Central memory CD8-positive, alpha-beta T cell (primary cell): ENCODE results near the gene PMEPA1.
A peak's percentile ranks its signal among the peaks of the same experiment; 100 is the strongest.

Source experiments
- ATAC-seq: fragments of 150-1000 bp; cut with Tn5 transposase; replicated peaks from 2 replicates; pipeline ENCODE4 v1.10.0; 2022; ENCODE audit warnings: mild to moderate bottlenecking, moderate FRiP score, moderate number of reproducible peaks; ENCODE audit not compliant: poor library complexity, severe bottlenecking; ENCODE audit errors: extremely low read depth
- DNase-seq, 2 donors: peaks; one replicate each; pipeline ENCODE4 v3.0.0; 2021; ENCODE audit warnings: low spot score in 2 of 2
- H3K27ac Mint-ChIP-seq: one replicate; pipeline ENCODE4 v1.8.0; 2022; ENCODE audit warnings: low read depth, mild to moderate bottlenecking, moderate library complexity, mixed read lengths
- H3K27me3 Mint-ChIP-seq: one replicate; pipeline ENCODE4 v1.8.0; 2022; ENCODE audit warnings: mixed read lengths
- H3K36me3 Mint-ChIP-seq: one replicate; pipeline ENCODE4 v1.8.0; 2022; ENCODE audit warnings: mild to moderate bottlenecking, moderate library complexity, mixed read lengths; ENCODE audit not compliant: insufficient read depth
- H3K4me1 Mint-ChIP-seq: one replicate; pipeline ENCODE4 v1.8.0; 2022; ENCODE audit warnings: mixed read lengths
- H3K4me3 Mint-ChIP-seq: one replicate; pipeline ENCODE4 v1.8.0; 2022; ENCODE audit warnings: mild to moderate bottlenecking, moderate library complexity, mixed read lengths
- H3K9me3 Mint-ChIP-seq: one replicate; pipeline ENCODE4 v1.8.0; 2022; ENCODE audit warnings: mixed read lengths

The PMEPA1 gene

GRCh38 chr20:57709823-57710799, at the start of gene PMEPA1:
PMEPA1 (minus strand) TSS chr20:57710015; CDS start chr20:57709582, 433 bp downstream.
- peak within 1 kb of the TSS; percentile 97 for H3K27ac Mint-ChIP-seq
- H3K4me1 Mint-ChIP-seq, result peaks cover 29% of the 10 kb centered on the region
- H3K4me3 Mint-ChIP-seq, result peak within 1 kb of the TSS; percentile 87

GRCh38 chr20:57757767-57758166, 48.0 kb upstream of the PMEPA1 start:
- Mint-ChIP-seq H3K4me3 (no peak overlapping the region), H3K27me3 (peaks cover 77% of the 10 kb centered on the region), H3K4me1 (no peaks in the 10 kb centered on the region), H3K36me3 (no peaks in the 10 kb centered on the region), H3K27ac (no peak overlapping the region), H3K9me3 (no peaks in the 10 kb centered on the region)
- ATAC-seq (no peak), DNase-seq (no peak)

More at GRCh38 chr20:57709823-57710799, at the start of gene PMEPA1:
- peak; percentile 82 for ATAC-seq
- H3K27me3 Mint-ChIP-seq, result peaks cover 58% of the 10 kb centered on the region
- peaks cover 25% of the 10 kb centered on the region for H3K36me3 Mint-ChIP-seq
- no peaks in the 10 kb centered on the region for H3K9me3 Mint-ChIP-seq
- DNase-seq, result peak; percentile 86 to 92

DNA sequence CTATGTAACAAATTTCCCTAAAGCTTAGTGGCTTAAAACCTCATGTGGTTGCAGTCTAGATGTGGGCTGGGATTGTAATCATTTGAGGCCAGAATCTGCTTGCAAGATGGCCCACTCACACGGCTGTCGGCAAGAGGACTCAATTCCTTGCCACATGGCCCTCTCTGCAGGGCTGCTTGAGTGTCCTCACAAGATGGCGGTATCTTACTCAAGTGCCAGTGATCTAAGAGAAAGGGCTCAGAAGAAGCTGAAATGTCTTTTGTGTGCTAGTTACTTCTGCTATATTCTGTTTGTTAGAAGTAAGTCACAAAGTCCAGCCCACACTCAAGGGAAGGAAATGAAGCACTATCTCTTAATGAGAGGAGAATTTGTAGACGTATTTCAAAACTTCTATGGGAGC, 47.1 kb upstream of the PMEPA1 start:
- H3K36me3 Mint-ChIP-seq, result no peaks in the 10 kb centered on the region
- ATAC-seq (no peak), DNase-seq (no peak)
- H3K27ac Mint-ChIP-seq, result no peak overlapping the region
- H3K27me3 Mint-ChIP-seq, result peaks cover 68% of the 10 kb centered on the region
- H3K4me1 Mint-ChIP-seq, result no peaks in the 10 kb centered on the region
- no peaks in the 10 kb centered on the region for H3K9me3 Mint-ChIP-seq
- no peak overlapping the region for H3K4me3 Mint-ChIP-seq

DNA sequence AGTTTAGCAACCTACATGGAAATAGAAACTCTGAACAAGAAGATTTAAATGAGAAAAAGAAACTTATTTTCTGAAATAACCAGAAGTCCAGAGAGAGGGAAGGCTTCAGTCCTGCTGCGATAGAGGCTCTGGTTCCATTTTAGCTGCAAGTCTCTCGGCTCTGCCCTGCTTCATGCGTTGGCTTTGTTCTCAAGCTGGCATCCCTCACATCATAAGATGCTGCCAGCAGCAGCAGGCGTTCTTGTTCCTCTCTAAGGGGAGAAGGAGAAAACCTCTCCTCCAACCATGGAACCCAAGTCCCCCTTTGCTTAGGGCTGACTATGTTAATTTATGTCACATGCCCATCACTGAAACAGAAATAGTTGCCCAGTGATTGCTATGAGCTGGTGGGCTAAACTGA, 46.4 kb upstream of the PMEPA1 start:
- H3K36me3 Mint-ChIP-seq, result no peaks in the 10 kb centered on the region
- ATAC-seq, result no peak
- H3K4me3 Mint-ChIP-seq, result no peak overlapping the region
- no peak overlapping the region for H3K27ac Mint-ChIP-seq
- no peak for DNase-seq
- H3K9me3 Mint-ChIP-seq, result no peaks in the 10 kb centered on the region
- peaks cover 68% of the 10 kb centered on the region for H3K27me3 Mint-ChIP-seq
- H3K4me1 Mint-ChIP-seq, result no peaks in the 10 kb centered on the region

- no peaks in the 10 kb centered on the region for H3K4me1 Mint-ChIP-seq
- H3K36me3 Mint-ChIP-seq, result no peaks in the 10 kb centered on the region
- peaks cover 68% of the 10 kb centered on the region for H3K27me3 Mint-ChIP-seq
- DNase-seq (no peak), ATAC-seq (no peak)
- H3K4me3 Mint-ChIP-seq, result no peak overlapping the region
- no peak overlapping the region for H3K27ac Mint-ChIP-seq
- no peaks in the 10 kb centered on the region for H3K9me3 Mint-ChIP-seq
Observed at GRCh38 chr20:57755609-57756008, 45.8 kb upstream of the PMEPA1 start.

DNA sequence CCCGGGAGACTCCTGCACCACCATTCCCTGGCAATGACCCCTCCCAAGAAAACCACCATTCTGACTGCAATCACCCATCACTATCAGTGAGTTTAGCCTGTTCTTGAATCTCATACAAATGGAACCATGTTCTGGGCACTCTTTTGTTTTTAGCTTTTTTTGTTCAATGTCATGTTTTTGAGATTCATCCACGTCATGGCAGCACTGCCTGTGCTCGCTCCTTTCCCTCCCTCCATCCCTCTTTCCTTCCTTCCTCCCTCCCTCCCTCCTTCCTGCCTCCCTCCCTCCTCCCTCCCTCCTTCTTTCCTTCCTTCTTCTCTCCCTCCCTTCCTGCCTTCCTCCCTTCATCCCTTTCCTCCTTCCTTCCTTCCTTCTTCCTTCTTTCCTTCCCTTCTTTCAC, 44.4 kb upstream of the PMEPA1 start:
- no peaks in the 10 kb centered on the region for H3K36me3 Mint-ChIP-seq
- H3K4me3 Mint-ChIP-seq, result no peak overlapping the region
- DNase-seq (no peak), ATAC-seq (no peak)
- H3K4me1 Mint-ChIP-seq, result peaks cover under 1% of the 10 kb centered on the region
- peaks cover 72% of the 10 kb centered on the region for H3K27me3 Mint-ChIP-seq
- H3K9me3 Mint-ChIP-seq, result no peaks in the 10 kb centered on the region
- H3K27ac Mint-ChIP-seq, result no peak overlapping the region

DNA sequence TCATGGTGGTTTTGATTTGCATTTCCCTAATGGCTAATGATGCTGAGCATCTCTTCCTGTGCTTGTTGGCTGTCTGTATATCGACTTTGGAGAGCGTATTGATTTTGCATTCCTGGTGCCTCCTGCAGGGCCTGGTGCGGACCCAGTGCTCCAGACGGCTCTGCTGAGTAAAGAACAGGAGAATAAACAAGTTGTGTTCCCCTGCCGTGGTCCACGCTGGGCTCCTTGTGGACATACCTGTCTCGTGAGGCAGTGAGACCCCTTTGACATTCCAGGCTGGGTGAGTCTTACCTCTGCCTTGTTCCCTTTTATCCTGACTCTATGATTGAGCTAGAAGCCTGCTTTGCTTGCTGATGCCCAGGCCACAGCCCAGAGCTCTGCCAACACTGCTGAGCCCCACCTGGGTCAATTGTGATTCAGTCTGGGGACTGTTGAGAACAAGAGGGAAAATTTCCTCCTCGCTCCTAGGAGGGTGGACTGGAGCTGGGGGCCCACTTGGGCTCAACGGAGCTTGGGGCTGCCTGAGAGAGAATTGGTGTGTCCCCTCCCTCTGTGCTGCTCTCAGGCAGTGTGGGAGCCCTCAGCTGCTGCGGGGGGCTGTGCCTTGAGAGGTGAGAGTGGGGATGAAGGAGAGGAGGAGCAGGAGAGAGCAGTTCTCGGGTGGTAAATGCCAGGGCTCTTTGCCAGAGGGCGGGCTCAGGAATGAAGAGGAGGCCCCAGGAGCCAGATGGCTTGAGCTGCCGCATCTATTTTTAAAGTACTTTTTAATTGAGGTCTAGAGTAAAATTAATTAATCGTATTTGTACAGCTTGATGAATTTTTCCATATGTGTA, 43.7 kb upstream of the PMEPA1 start:
- Mint-ChIP-seq H3K4me1 (peaks cover 7% of the 10 kb centered on the region), H3K9me3 (no peaks in the 10 kb centered on the region), H3K4me3 (no peak overlapping the region), H3K27me3 (peaks cover 73% of the 10 kb centered on the region), H3K27ac (no peak overlapping the region), H3K36me3 (no peaks in the 10 kb centered on the region)
- no peak for ATAC-seq
- no peak for DNase-seq

DNA sequence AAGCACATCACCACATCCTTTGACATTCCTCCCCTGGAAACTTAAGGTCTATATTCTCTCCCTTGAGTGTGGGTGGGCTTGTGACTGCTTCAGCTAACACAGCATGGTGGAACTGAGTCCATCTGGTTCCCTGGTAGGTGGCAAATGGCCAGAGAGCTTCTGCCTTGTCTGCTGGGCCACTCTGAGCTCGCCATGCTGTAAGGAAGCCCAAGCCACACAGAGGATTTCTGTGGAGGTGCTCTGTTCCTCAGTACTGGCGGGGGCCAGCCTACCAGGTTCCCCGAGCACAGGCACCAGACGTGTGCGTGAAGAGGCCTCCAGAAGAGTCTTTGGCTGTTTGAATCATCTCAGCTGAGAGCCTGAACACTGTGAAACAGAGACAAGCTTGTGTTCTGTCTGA, 41.6 kb upstream of the PMEPA1 start:
- Mint-ChIP-seq H3K36me3 (no peaks in the 10 kb centered on the region), H3K27me3 (peaks cover 88% of the 10 kb centered on the region), H3K9me3 (no peaks in the 10 kb centered on the region), H3K4me3 (no peak overlapping the region), H3K4me1 (peaks cover 11% of the 10 kb centered on the region), H3K27ac (no peak overlapping the region)
- ATAC-seq (no peak), DNase-seq (no peak)

DNA sequence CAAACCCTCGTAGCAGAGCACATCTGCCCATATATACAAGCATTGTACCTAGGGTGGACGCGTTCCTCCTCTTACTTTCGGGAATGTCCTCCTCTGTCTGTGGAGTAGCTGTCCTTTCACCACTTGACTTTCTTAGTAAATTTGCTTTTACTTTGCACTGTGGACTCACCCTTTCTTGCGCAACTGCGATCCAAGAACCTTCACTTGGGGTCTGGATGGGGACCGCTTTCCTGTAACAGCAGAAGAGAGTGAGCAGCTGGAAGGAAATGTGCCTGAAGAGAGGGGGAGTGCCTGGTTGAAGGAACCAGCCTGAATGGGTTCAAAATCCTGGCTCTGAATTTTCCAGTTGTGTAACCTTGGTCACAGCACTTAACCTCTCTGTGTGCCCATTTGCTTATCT, 40.1 kb upstream of the PMEPA1 start:
- Mint-ChIP-seq H3K4me3 (no peak overlapping the region), H3K4me1 (peaks cover 11% of the 10 kb centered on the region), H3K9me3 (no peaks in the 10 kb centered on the region), H3K27me3 (peaks cover 78% of the 10 kb centered on the region), H3K27ac (no peak overlapping the region), H3K36me3 (no peaks in the 10 kb centered on the region)
- ATAC-seq (no peak), DNase-seq (no peak)

DNA sequence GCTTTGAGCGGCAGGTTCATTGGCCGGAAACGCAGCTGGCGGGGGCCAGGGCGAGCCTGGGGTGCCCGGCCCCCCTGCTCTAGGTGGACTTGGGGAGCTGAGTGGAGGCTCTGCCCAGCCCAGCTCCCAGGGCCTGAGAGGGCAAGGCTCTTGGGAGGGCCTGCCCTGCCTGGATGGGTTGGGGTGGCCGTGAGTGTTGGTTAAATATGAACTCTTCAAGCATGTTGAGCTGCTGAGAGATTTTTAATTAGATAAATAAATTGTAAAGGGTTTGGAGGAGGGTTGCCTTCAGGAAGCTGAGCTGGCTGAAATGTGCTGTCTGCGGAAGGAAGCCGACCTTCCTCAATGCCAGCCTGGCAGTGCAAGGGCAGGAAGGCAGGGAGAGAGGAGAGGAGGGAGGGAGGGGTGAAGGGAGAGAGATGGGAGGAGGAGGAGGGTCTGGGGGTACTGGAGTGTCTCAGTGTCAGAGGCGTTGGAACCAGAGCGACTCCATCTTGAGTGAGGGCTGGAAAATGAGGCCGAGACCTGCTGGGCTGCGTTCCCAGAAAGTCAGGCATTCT, 39.4 kb upstream of the PMEPA1 start:
- Mint-ChIP-seq H3K4me3 (peak overlapping the region; percentile 62), H3K27ac (no peak overlapping the region), H3K4me1 (peaks cover 11% of the 10 kb centered on the region), H3K27me3 (peaks cover 71% of the 10 kb centered on the region), H3K36me3 (peaks cover under 1% of the 10 kb centered on the region), H3K9me3 (no peaks in the 10 kb centered on the region)
- ATAC-seq (no peak), DNase-seq (no peak)

DNA sequence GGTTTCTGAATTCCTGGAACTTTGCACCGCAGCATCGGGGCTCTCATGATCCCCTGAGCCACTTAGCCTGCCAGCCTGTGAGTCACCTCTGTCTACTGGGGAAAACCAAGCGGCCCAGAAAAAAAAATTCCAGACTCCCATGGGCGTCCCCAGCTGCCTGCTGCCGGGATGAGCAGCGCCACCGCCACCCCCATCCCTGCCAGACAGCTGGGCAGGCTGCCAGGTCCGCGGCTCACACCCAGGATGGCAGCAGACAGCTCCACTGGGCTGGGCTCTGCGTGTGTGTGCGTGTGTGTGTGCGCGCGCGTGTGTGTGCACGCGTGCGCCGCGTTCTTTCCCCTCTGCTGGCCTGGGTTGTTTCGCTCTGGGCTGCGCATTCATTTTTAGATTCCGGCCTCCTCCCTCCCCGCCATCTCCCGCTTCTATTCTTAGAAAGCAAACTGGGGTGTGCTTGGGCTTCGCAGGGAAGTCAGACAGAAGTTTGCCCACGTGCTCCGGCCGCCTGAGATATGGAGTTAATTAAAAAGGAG, 38.9 kb upstream of the PMEPA1 start:
- H3K27me3 Mint-ChIP-seq, result peaks cover 66% of the 10 kb centered on the region
- ATAC-seq, result peak; percentile 58
- peaks cover 2% of the 10 kb centered on the region for H3K36me3 Mint-ChIP-seq
- H3K27ac Mint-ChIP-seq, result no peak overlapping the region
- H3K4me3 Mint-ChIP-seq, result peak overlapping the region; percentile 62
- DNase-seq, result peak in 1 of 2 donors; percentile 28
- H3K4me1 Mint-ChIP-seq, result peaks cover 11% of the 10 kb centered on the region
- H3K9me3 Mint-ChIP-seq, result no peaks in the 10 kb centered on the region

- ATAC-seq, result no peak
- DNase-seq, result no peak
- H3K36me3 Mint-ChIP-seq, result peaks cover 2% of the 10 kb centered on the region
- peaks cover 65% of the 10 kb centered on the region for H3K27me3 Mint-ChIP-seq
- peaks cover 11% of the 10 kb centered on the region for H3K4me1 Mint-ChIP-seq
- H3K27ac Mint-ChIP-seq, result no peak overlapping the region
- no peak overlapping the region for H3K4me3 Mint-ChIP-seq
- H3K9me3 Mint-ChIP-seq, result no peaks in the 10 kb centered on the region
Observed at GRCh38 chr20:57747861-57748481, 38.2 kb upstream of the PMEPA1 start.
